GM12892 (cell line): ENCODE data around the gene ANKRD36C.
"Not testable (repeated sequence)": the region's sequence is repeated elsewhere in the genome, so short reads cannot be mapped to it uniquely, and the experiment has no call there.

Source experiments
- DNase-seq: peaks from one replicate; pipeline ENCODE4 v3.0.0; 2011; ENCODE audit not compliant: insufficient read length
- FAIRE-seq: peaks from 2 replicates; lab custom pipeline; 2011; peaks lifted over from hg19 to GRCh38; lab: Jason Lieb, UNC
- POLR2A ChIP-seq: IDR thresholded peaks from 2 replicates; pipeline ENCODE4 v1.6.1; 2011; ENCODE audit warnings: low read depth, low read length, control low read depth
- POLR2AphosphoS5 ChIP-seq: IDR thresholded peaks from 2 replicates; pipeline ENCODE4 v1.6.1; 2011; ENCODE audit warnings: low read depth, low read length, control low read depth
- TAF1 ChIP-seq: IDR thresholded peaks from 2 replicates; pipeline ENCODE4 v1.6.1; 2011; ENCODE audit warnings: low read depth, mild to moderate bottlenecking, control low read depth, low read length, borderline replicate concordance

Gene ANKRD36C

DNA sequence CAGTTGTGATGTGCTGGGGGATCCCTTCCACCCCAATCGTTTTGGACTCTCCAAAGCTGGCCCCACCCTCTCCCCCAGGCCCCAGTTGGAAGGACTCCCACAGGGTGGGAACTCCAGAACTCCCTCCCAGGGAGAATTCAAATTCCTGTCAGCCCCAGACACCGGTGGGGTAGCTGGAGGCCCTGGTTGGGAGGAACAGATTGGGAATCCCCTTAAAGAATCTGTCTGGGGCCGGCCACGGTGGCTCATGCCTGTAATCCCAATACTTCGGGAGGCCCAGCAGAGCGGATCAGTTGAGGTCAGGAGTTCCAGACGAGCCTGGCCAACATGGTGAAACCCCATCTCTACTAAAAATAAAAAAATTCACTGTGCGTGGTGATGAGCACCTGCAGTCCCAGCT, 155.5 kb downstream of the ANKRD36C start:
- TF ChIP-seq TAF1 (no peak), POLR2AphosphoS5 (no peak), POLR2A (no peak)
- FAIRE-seq (no peak), DNase-seq (no peak)

DNA sequence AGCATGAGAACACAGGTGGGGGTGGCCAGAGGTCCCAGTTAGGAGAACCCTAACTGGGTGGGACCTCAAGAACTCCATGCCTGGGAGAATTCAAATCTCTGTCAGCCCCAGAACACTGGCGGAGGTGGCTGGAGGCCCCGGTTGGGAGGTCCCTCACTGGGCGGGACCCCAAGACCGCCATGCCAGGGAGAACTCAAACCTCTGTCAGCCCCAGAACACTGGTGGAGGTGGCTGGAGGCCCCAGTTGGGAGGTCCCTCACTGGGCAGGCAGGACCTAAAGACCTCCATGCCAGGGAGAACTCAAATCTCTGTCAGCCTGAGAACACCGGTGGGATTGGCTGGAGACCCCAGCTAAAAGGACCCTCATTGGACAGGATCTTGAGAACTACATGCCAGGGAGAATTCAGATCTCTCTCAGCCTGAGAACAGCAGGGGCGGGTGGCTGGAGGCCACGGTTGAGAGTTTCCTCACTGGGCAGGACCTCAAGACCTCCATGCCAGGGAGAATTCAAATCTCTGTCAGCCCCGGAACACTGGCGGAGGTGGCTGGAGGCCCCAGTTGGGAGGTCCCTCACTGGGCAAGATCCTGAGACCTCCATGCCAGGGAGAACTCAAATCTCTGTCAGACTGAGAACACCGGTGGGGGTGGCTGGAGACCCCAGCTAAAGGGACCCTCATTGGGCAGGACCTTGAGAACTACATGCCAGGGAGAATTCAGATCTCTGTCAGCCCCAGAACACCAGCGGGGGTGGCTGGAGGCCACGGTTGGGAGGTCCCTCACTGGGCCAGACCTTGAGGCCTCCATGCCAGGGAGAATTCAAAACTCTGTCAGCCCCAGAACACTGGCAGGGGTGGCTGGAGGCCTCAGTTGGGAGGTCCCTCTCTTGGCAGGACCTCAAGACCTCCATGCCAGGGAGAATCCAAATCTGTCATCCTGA, 157.3 kb downstream of the ANKRD36C start:
- not testable (repeated sequence) for DNase-seq, FAIRE-seq

DNA sequence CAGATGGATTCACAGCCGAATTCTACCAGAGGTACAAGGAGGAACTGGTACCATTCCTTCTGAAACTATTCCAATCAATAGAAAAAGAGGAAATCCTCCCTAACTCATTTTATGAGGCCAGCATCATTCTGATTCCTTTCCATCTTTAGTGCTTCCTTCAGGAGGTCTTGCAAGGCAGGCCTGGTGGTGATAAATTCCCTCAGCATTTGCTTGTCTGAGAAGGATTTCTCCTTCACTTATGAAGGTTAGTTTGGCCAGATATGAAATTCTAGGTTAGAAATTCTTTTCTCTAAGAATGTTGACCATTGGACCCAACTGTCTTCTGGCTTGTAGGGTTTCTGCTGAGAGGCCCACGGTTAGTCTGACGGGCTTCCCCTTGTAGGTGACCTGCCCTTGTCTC, 167.4 kb downstream of the ANKRD36C start:
- not testable (repeated sequence) for DNase-seq, FAIRE-seq

DNA sequence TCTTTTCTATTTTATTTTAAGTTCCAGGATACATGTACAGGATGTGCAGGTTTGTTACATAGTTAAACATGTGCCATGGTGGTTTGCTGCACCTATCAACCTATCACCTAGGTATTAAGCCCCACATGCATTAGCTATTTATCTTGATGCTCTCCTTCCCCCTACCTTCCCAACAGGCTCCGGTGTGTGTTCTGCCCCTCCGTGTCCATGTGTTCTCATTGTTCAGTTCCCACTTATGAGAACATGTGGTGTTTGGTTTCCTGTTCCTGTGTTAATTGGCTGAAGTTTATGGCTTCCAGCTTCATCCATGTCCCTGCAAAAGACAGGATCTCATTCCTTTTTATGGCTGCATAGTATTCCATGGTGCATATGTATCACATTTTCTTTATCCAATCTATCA, 174.1 kb downstream of the ANKRD36C start:
- not testable (repeated sequence) for FAIRE-seq

DNA sequence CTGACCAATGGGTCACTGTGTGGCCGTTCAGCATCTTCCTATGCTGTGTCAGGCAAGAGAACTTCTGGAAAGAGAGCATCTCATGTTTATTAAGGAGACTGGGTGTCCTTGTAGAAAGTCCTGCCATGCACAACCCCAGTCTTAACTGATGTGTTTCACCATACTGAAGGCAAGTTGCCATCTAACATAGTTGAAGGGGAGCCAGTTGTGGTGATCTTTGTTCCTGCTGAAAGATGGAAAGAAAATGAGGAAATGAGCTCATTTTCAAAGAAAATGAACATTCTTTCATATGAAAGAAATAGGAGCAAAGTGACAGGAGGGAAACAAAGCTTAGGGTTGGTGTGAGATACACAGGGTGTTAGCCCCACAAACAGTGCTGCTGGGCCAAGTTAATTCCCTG, 178.3 kb downstream of the ANKRD36C start:
- DNase-seq, FAIRE-seq: not testable (repeated sequence)

More for the DNA sequence above, 174.1 kb downstream of the ANKRD36C start:
- DNase-seq = not testable (repeated sequence)

DNA sequence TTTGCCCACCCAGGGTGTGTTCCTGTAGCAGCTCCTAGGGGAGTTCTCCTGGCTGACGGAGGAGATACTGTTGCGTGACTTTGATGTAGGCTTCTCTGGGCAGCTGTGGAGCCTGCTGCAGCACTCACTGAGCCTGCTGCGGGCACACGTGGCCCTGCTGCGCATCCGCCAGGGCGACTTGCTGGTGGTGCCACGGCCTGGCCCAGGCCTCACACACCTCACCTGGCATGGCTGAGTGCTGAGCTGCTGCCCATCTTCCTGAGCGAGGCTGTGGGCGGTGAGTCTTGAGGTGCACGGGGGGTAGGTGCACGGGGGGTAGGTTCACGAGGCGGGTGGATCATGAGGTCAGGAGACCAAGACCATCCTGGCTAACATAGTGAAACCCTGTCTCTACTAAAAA, 191.7 kb downstream of the ANKRD36C start:
- FAIRE-seq (no peak), DNase-seq (no peak)
- no peak for TF ChIP-seq POLR2A

DNA sequence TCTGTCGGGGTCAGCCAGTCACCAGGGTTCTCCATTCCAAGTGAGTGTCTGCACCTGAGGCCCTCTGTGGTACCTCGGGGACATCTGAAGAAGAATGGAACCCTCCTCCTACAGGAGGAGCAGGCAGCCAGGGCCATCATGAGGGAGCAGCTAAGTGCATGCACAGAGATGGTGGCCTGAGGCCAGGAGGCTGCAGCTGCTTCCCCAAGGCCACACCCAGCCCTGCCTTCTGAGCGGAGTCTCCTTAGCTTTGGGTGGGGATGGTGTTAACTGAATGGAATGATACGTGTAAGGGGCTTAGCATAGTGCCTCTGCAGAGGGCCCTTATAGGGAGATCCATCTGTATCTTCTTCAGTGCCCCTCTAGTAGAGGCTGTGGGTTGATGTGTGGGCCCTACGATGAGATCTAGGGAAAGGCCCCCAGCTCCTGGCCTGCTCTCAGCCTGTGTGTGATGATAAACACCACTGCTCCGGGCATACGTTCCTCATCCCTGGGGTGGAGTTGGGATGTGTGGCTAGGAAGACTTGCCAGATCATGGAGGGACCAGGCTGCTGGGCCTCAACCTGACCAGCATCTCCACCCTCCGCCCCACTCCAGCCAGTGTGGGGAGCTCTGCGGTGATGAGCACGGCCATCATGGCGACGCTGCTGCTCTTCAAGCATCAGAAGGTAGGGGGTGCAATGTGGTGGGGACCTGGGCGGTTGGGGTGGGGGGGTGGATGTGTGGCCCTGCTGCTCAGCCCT, 192.3 kb downstream of the ANKRD36C start:
- not testable (repeated sequence) for FAIRE-seq, DNase-seq

DNA sequence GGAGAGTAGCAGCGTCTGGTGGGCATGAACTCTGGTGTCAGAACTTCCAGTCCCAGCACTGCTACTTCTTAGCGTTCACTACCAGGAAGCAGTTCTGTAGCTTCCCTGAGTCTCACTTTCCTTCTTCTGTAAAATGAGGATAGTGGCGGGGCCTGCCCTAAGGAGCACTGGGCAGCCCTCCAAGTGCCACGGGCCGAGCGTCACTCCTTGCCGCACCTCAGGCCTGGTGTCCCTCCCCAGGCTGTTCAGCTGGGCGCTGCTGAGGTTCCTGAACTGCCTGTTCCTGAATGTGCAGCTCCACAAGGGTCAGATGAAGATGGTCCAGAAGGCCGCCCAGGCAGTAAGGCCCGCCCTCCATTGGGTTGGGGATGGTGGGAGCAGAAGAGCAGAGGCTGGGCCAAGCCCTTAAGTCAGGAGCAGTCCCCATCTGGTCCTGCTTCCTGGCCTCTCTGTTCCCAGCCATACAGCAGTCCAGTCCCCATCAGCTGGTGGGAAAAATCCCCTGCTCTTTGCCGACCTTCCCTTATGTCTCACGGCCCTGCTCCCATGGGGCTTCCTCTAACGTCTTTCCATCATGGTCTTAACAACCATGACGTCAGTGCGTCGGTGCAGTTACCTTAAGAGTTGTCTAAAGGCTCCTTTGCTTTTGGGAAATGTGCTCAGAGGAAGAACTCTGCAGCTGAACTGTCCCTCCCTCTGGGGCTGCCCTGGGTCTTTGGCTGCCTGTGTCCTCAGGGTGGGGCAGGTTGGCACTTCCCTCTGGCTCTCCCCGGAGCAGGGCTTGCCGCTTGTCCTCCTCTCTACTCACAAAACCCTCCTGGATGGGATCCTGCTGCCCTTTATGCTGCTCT, 195.2 kb downstream of the ANKRD36C start:
- FAIRE-seq, DNase-seq: not testable (repeated sequence)

DNA sequence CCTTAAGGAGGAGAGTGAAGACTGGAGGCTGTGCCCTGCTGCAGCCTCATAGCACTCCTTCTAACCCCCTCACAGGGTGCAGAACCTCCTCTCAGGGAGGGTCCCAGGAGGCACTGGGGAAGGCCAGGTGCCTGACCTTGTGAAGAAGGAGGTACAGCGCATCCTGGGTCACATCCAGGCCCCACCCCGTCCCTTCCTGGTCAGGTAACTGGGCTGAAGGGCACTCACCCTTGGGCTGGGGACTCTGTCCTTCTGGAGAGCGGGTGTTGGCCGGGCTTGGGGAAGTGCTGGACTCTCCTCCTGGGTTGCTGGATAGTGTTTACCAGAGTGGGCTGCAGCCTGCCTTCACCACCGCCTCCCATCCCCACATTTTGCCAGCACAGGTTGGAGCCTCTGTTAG, 197.7 kb downstream of the ANKRD36C start:
- DNase-seq, FAIRE-seq: not testable (repeated sequence)

DNA sequence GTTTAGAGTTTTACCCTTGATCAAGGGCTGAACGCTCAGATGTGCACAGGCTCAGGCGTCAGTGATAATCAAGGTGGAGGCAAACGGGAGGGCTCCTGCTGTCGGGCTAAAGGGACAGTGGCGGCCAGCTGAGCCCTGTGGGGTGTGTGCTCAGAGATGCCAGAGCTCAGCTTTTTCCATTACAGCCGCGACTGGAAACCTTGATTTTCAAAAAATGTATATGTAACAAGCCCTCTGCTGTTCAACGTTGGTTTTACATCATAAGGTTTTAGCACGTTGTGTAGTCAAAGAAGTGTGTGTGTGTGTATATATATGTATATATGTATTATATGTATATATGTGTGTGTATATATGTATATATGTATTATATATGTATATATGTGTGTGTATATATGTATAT, 201.4 kb downstream of the ANKRD36C start:
- not testable (repeated sequence) for FAIRE-seq, DNase-seq

DNA sequence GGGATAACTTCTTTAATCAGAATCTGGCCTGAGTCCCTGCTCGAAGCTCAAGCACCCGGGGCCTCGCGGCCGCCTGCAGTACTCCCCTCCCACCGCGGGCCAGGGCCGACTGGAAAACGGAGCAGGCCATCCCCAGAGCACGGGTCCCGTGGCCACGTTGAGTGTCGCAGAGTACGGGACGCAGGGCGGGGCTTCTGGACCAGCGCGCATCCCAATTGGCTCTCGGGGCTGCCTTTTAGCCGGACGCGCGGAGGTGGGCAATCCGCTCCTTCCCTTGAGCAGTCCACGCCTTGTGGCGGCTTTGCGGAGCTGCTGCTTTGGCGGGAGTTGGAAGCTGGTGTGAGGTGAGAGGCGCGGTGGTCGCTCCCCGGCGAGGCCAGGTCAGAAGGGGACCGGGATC, 202.2 kb downstream of the ANKRD36C start:
- DNase-seq = not testable (repeated sequence)
- FAIRE-seq = peak; percentile 72

DNA sequence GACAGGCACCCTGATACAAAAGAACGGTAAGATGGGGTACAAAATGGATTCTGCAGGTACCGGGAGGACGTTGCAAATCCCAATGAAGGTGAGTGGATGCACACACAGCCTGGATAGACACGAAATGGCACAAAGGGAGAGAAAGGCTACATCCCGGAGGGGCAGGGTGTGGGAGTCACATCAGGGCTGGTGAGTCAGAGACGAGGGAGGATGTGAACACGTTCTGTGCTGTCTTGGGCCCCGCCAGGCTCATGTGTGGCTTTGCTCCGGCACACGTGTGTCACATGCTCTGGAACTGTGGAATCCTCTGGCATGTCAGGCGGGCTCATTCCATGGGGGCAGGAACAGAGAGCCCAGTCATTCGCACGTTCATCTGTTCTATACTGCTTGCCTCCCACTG, 203.0 kb downstream of the ANKRD36C start:
- DNase-seq = not testable (repeated sequence)
- FAIRE-seq = peak; percentile 81
